HG03520 (cell line): Measurements from ENCODE around the gene PIGZ.

Experiments used
- ATAC-seq: cut with Tn5 transposase; IDR thresholded peaks from one replicate; pipeline ENCODE4 v1.9.1; 2021; ENCODE audit warnings: mild to moderate bottlenecking, moderate library complexity; ENCODE audit not compliant: unreplicated experiment

Gene PIGZ, protein sequence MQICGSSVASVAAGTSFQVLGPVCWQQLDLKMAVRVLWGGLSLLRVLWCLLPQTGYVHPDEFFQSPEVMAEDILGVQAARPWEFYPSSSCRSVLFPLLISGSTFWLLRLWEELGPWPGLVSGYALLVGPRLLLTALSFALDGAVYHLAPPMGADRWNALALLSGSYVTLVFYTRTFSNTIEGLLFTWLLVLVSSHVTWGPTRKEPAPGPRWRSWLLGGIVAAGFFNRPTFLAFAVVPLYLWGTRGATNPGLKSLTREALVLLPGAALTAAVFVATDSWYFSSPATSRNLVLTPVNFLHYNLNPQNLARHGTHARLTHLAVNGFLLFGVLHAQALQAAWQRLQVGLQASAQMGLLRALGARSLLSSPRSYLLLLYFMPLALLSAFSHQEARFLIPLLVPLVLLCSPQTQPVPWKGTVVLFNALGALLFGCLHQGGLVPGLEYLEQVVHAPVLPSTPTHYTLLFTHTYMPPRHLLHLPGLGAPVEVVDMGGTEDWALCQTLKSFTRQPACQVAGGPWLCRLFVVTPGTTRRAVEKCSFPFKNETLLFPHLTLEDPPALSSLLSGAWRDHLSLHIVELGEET

GRCh38 chr3:196968233-196969133, at the start of gene PIGZ:
Gene PIGZ (minus strand): TSS chr3:196968833. CDS start chr3:196952031, 16,802 bp downstream.
- ATAC-seq = peak; percentile 36

GRCh38 chr3:197017003-197017402, 48.4 kb upstream of the PIGZ start:
- no peak for ATAC-seq

GRCh38 chr3:197015790-197016736, 47.4 kb upstream of the PIGZ start:
- ATAC-seq = no peak

DNA sequence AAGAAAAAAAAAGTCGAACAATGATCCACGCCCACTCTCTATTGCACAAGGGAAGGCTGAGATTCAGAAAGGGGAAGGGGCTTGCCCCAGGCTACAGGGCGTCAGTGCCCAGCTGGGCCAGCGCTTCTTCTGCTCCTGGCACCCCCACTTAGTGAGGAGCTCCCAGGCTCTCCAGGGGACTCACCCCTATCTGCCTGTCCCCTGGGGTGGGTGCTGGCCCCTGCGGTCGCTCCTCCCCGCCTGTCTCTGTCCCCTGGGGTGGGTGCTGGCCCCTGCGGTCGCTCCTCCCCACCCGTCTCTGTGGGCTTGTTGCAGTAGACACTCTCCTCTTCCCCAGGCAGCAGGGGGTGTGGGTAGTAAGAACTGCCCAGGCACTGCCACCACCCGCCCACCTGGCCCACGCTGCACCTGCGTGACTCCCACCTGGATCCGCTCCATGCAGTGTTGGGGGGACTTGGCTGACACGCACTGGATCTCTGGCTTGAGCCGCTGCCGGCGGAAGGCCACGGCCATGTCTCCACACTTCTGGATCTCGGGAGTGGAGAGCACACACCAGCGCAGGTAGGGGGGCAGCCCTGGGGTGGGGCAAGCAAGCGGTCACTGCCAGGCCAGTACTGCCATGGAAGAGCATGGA, 46.4 kb upstream of the PIGZ start:
- ATAC-seq = no peak

- no peak for ATAC-seq
These were observed 45.4 kb upstream of the PIGZ start for GRCh38 chr3:197014024-197014423.

- no peak for ATAC-seq
These were observed 43.9 kb upstream of the PIGZ start for GRCh38 chr3:197012540-197012883.

DNA sequence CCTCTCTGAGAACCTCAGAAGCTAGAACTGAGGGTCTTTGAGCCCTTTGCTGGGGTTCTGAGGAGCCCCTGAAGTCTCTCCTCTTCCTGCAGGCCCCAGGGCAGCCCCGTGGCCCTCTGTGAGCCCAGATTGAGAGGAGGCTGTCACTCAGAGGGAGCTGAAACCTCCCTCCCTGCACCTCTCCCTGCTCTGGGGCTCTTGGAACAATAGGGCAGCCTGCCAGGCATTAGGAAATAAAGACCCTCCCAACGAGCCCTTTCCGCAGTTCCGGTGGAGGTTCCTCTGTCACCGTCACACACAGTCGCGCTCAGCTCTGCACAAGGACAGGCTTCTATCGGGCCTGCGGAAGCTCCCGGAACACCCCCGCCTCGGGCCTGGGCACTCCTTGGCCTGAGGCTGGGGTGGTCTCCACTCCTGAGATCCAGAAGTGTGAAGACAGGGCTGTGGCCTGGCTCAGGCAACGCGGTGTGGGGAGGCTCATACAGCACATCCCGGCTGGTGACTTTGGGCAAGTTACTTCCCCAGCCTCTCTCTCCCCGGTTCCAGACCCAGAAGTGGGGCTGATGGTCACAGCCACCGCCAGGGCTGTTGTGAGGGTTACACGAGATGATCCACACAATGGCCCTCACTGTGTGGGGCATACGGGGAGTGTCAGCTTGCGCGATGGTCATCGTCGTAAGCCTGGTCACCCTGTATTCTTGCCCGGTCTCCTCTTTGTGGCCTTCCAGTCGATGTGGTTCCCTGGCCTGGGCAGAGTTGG, 43.3 kb upstream of the PIGZ start:
- ATAC-seq = no peak

- ATAC-seq = no peak
These were observed 42.1 kb upstream of the PIGZ start for GRCh38 chr3:197010556-197011351.

- no peak for ATAC-seq
These were observed 40.9 kb upstream of the PIGZ start for GRCh38 chr3:197009532-197010019.

DNA sequence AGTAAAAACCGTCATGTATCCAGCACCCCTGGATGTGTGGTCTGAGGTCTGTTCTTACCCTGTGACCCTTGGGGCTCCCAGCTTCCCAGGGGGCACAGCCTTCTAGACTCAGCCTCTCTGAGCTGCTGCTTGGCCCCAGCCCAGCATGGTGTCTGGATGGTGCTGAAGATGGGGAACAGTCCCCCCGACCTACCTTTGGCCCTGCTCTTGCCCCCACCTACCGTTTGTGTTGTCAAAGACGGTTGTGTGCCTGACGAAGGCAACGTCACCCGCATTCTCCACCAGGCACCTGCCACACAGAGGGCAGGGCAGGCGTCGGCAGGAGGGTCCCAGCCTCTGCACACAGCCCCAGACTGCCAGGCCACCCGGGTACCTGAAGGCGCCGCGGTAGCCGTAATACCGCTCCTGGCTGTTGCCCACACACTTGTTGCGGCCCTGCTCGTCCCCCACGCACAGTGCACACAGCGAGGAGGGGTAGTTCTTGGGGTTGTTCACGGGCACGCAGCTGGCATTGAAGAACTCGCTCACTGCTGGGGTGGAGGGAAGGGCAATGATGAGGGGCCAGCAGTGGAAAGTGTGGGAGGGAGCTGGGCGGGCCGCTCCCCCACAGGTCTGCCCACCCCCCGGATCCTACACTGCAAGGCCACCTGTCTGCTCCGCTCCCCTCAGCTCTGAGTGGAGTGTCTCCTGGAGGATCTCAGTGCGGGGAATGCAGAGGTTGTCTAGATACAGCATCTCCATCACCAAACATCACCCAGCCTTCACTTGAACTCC, 40.0 kb upstream of the PIGZ start:
- no peak for ATAC-seq

GRCh38 chr3:197007953-197008352, 39.3 kb upstream of the PIGZ start:
- no peak for ATAC-seq

DNA sequence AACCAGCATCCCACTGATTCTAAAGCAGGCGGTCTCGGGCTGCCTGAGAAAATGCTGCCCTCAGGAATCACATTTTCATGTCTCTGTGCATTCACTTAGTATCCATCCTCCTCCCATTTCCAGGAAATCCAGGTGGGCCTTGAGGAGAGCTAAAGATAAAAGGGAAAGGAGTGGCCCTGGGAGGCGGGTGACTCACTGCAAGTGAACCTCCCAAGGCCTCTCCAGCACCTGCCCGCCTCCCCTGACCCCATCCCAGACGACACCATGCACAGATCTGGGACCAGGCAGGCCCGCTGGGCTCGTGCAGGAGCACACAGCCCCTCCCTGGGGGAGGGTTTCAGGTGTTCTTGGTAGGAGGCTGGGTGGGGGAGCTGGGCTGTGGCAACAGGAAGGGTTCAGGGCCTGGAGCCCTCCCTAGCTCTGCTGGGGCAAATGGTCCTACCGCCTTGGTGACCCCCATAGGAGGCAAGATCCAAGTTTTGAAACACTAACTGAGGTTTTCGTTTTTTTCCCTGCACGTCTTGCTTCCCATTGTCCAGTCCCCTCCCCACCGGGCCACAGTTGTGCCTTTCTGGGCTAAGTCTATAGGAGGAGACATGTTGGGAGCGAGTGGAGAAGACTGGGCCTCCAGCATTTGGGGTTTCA, 38.8 kb upstream of the PIGZ start:
- no peak for ATAC-seq

- ATAC-seq = no peak
These were observed 38.2 kb upstream of the PIGZ start for GRCh38 chr3:197006860-197007259.

DNA sequence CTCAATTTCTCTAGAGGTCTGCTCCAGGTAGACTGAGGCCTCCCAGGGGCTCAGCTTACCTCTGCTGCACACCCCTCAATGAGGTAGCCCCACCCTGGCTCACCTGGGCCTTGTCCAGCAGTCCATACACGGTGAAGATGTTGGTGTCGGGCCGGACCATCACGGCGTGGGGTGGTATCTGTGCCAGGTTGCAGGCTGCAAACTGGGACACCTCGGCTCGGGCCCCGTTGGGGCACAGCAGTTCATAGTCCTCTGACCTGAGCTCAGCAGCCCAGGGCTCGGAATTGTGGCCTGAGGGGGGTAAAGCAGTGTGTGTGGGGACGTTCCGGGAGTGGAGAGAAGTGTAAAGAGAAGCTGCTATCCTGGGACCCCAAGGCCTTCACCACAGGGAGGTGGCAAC, 37.8 kb upstream of the PIGZ start:
- ATAC-seq = no peak

DNA sequence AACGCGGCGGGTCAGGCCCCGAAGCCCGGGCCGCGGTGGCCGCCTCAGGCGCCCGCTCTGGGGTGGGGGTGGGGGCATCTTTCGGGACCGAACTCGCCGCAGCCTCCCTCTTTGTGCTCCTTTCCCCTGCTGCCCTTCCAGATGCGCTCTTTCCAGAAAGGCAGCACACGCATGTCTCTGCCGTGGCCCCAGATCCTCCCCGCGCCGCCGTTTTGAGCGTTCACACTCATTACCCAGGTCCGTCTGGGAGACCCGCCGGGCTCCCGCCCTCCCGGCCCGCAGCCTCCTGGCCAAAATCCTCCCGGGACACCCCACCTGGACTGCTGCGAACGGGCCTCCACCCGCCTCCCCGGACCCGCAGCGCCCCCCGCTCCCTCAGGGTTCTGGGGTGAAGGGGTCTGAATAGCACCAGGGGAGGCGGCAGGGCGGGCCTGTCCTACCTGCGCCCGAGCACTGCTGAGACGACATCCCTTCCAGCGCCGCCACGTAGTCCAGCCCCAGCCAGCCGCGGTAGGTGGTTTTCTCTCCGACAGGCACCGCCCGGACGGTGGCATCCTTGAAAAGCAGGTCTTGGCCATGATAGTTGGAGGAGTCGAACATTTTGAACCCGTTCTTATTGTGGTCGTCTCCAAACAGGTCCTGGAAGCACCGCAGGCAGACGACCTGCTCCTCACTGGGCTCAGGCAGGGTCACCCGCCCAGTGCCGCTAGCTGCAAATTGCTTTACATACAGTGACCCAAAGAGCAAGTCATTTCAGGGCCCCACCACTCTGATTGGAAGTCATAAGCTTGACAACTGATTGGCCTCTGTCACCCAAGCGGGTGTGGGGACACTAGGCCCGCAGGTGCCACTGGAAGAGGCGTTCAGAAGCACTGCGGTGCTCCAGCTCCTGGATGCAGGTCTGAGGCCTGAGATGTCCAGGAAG, 35.1 kb upstream of the PIGZ start:
- peak; percentile 16 for ATAC-seq
